Thoracic aorta (tissue), 2 donors: ENCODE measurements around the gene PHEX. TPM values are rescaled to one million over a fixed set of nuclear protein-coding genes. Genes with fewer than 3 reads are reported as not detected.

Source experiments
- ATAC-seq: fragments of 150-250 bp; one replicate; pipeline ENCODE4 v1.8.0; 2017; ENCODE audit warnings: low read depth; ENCODE audit not compliant: insufficient number of reproducible peaks, low FRiP score
- DNase-seq: peaks from one replicate; pipeline ENCODE4 v3.0.0-alpha.2; 2020; ENCODE audit warnings: low spot score
- H3K27ac ChIP-seq, 2 donors: fragments of 200-600 bp; sonication (generic); 1 replicate in 1 of 2; 2 replicates in 1 of 2; pipeline ENCODE4 v1.5.1; 2016; ENCODE audit warnings: mild to moderate bottlenecking in 2 of 2, moderate library complexity in 2 of 2
- H3K27me3 ChIP-seq: fragments of 200-600 bp; sonication (generic); replicated peaks from 2 replicates; pipeline ENCODE4 v1.6.0; 2016; ENCODE audit warnings: mild to moderate bottlenecking; ENCODE audit not compliant: insufficient read depth
- H3K36me3 ChIP-seq: fragments of 200-600 bp; sonication (generic); one replicate; pipeline ENCODE4 v1.5.1; 2016
- H3K4me1 ChIP-seq, 2 donors: fragments of 200-600 bp; sonication (generic); 1 replicate in 1 of 2; 2 replicates in 1 of 2; pipeline versions ENCODE4 v1.5.1 to v1.6.0; 2016; ENCODE audit warnings: low read depth in 2 of 2, mild to moderate bottlenecking in 1 of 2; ENCODE audit not compliant: control insufficient read depth in 1 of 2
- H3K4me3 ChIP-seq: fragments of 200-600 bp; sonication (generic); 2 replicates; pipeline ENCODE4 v1.5.1; 2016; ENCODE audit warnings: mild to moderate bottlenecking
- H3K9me3 ChIP-seq: fragments of 200-600 bp; sonication (generic); 2 replicates; pipeline ENCODE4 v1.5.1; 2016
- CTCF ChIP-seq: fragments of 200-600 bp; sonication (generic); IDR thresholded peaks from one replicate; pipeline ENCODE4 v1.5.1; 2019; ENCODE audit warnings: antibody characterized with exemption
- total RNA-seq, 2 donors: library from RNA; depleted of rRNA; stranded (reverse); fragments of >200 nt; gene quantifications; one replicate each; pipeline versions ENCODE4 v1.1.0 to v1.2.3, GENCODE V29; 2016

Gene PHEX
- total RNA-seq, 2 donors from 2014 or later = 0.35 to 0.68 TPM

- TF ChIP-seq CTCF = no peak
- Histone ChIP-seq H3K4me3 (no peak overlapping the region), H3K36me3 (no peaks in the 10 kb centered on the region), H3K9me3 (no peaks in the 10 kb centered on the region), H3K4me1 (no peaks in the 10 kb centered on the region), H3K27ac (no peak overlapping the region), H3K27me3 (no peaks in the 10 kb centered on the region)
- ATAC-seq (no peak), DNase-seq (no peak)
Measured at GRCh38 chrX:22163326-22163725, 131.2 kb downstream of the PHEX start.

GRCh38 chrX:22164770-22165388 is 132.8 kb downstream of the PHEX start:
- no peaks in the 10 kb centered on the region for H3K9me3 ChIP-seq

GRCh38 chrX:22165732-22166457 is 133.8 kb downstream of the PHEX start:
- Histone ChIP-seq H3K27ac (no peak overlapping the region), H3K4me1 (no peaks in the 10 kb centered on the region), H3K36me3 (no peaks in the 10 kb centered on the region)

More at GRCh38 chrX:22164770-22165388, 132.8 kb downstream of the PHEX start:
- TF ChIP-seq CTCF = no peak
- no peak for ATAC-seq
- H3K27ac ChIP-seq = no peak overlapping the region
- DNase-seq = no peak
- H3K4me3 ChIP-seq = no peak overlapping the region
- H3K27me3 ChIP-seq = no peaks in the 10 kb centered on the region
- no peaks in the 10 kb centered on the region for H3K36me3 ChIP-seq
- no peaks in the 10 kb centered on the region for H3K4me1 ChIP-seq

GRCh38 chrX:22171287-22172060 is 139.3 kb downstream of the PHEX start:
- DNase-seq = no peak
- H3K27me3 ChIP-seq = no peaks in the 10 kb centered on the region
- ATAC-seq = no peak
- no peaks in the 10 kb centered on the region for H3K4me1 ChIP-seq
- H3K27ac ChIP-seq = no peak overlapping the region
- no peaks in the 10 kb centered on the region for H3K36me3 ChIP-seq
- TF ChIP-seq CTCF = no peak
- H3K9me3 ChIP-seq = no peaks in the 10 kb centered on the region
- no peak overlapping the region for H3K4me3 ChIP-seq

More at GRCh38 chrX:22165732-22166457, 133.8 kb downstream of the PHEX start:
- H3K4me3 ChIP-seq = no peak overlapping the region
- no peaks in the 10 kb centered on the region for H3K27me3 ChIP-seq
- ATAC-seq (no peak), DNase-seq (no peak)
- no peaks in the 10 kb centered on the region for H3K9me3 ChIP-seq
- no peak for TF ChIP-seq CTCF

- DNase-seq (no peak), ATAC-seq (no peak)
- Histone ChIP-seq H3K36me3 (no peaks in the 10 kb centered on the region), H3K27ac (no peak overlapping the region), H3K4me3 (no peak overlapping the region), H3K9me3 (no peaks in the 10 kb centered on the region), H3K27me3 (no peaks in the 10 kb centered on the region), H3K4me1 (no peaks in the 10 kb centered on the region)
- TF ChIP-seq CTCF = no peak
Measured at GRCh38 chrX:22173966-22174365, 141.8 kb downstream of the PHEX start.
